Smooth muscle cell of trachea (primary cell): ENCODE measurements around the gene KRTAP9-2. TPM values are rescaled to one million over a fixed set of nuclear protein-coding genes. Genes with fewer than 3 reads are reported as not detected.

Source experiments
- total RNA-seq: library from RNA; depleted of rRNA; stranded (reverse); fragments of >200 nt; gene quantifications from 2 replicates; pipeline ENCODE4 v1.2.1, GENCODE V29; 2014

The KRTAP9-2 gene, protein sequence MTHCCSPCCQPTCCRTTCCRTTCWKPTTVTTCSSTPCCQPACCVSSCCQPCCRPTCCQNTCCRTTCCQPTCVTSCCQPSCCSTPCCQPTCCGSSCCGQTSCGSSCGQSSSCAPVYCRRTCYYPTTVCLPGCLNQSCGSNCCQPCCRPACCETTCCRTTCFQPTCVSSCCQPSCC
- not detected in 2 replicates for total RNA-seq

DNA sequence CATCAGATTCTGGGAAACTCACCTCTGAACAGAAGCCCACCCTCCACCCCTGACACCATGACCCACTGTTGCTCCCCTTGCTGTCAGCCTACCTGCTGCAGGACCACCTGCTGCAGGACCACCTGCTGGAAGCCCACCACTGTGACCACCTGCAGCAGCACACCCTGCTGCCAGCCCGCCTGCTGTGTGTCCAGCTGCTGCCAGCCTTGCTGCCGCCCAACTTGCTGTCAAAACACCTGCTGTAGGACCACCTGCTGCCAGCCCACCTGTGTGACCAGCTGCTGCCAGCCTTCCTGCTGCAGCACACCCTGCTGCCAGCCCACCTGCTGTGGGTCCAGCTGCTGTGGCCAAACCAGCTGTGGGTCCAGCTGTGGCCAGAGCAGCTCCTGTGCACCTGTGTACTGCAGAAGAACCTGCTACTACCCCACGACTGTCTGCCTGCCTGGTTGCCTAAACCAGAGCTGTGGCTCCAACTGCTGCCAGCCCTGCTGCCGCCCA is at the start of gene KRTAP9-2:
Gene KRTAP9-2, plus strand, starts transcription at position 51 of the 498 bp plus-strand sequence. Its CDS starts 7 bp downstream, at position 58.

DNA sequence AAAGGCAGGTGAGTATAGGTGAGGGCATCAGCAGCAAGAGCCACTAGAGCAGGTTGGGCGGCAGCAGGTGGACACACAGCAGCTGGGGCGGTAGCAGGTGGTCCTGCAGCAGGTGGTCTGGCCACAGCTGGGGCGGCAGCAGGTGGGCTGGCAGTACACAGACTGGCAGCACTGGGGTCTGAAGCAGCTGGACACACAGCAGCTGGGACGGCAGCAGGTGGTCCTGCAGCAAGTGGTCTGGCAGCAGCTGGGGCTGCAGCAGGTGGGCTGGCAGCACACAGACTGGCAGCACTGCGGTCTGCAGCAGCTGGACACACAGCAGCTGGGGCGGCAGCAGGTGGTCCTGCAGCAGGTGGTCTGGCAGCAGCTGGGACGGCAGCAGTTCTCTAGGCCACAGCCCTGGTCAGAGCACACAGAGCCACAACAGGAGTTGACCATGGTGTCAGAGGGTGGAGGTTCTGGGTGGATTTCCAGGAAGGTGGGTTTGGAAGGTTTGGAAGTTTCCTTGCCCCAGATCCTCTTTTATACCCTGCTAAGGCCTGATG is 48.6 kb upstream of the KRTAP9-2 start, which contains the start of gene KRTAP4-2:
Gene KRTAP4-2, minus strand, starts transcription at position 495 of the 545 bp plus-strand sequence. Its CDS starts 57 bp downstream, at position 438.

DNA sequence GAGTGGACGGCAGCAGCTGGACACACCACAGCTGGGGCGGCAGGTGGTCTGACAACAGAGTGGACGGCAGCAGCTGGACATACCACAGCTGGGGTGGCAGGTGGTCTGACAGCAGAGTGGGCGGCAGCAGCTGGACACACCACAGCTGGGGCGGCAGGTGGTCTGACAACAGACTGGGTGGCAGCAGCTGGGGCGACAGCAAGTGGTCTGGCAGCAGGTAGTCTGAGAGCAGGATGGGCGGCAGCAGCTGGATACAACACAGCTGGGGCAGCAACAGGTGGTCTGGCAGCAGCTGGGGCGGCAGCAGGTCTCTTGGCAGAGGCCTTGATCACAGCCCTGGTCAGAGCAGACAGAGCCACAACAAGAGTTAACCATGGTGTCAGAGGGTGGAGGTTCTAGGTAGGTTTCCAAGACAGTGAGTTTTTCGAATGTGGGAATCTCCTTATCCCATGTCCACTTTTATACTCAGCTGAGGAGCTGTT is 41.9 kb upstream of the KRTAP9-2 start, which contains the start of gene KRTAP4-1:
Gene KRTAP4-1, minus strand, starts transcription at position 432 of the 482 bp plus-strand sequence. Its CDS starts 57 bp downstream, at position 375.

DNA sequence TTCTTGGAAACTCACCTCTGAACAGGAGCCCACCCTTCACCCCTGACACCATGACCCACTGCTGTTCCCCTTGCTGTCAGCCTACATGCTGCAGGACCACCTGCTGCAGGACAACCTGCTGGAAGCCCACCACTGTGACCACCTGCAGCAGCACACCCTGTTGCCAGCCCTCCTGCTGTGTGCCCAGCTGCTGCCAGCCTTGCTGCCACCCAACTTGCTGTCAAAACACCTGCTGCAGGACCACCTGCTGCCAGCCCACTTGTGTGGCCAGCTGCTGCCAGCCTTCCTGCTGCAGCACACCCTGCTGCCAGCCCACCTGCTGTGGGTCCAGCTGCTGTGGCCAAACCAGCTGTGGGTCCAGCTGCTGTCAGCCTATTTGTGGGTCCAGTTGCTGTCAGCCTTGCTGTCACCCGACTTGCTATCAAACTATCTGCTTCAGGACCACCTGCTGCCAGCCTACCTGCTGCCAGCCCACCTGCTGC is 36.6 kb upstream of the KRTAP9-2 start, which contains the start of gene KRTAP9-1:
Gene KRTAP9-1, plus strand, starts transcription at position 51 of the 482 bp plus-strand sequence. Its CDS starts 0 bp downstream, at position 51.

DNA sequence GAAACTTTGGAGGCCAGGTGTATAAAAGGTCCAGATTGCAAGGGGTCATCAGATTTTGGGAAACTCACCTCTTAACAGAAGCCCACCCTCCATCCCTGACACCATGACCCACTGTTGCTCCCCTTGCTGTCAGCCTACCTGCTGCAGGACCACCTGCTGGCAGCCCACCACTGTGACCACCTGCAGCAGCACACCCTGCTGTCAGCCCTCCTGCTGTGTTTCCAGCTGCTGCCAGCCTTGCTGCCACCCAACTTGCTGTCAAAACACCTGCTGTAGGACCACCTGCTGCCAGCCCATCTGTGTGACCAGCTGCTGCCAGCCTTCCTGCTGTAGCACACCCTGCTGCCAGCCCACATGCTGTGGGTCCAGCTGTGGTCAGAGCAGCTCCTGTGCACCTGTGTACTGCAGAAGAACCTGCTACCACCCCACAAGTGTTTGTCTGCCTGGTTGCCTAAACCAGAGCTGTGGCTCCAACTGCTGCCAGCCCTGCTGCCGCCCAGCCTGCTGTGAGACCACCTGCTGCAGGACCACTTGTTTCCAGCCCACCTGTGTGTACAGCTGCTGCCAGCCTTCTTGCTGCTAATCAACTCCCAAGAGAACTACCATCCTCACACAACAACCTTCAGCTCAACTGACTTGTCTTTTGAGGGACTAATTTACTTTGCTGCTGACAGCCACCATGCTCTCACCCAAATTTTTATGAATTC is 6.1 kb downstream of the KRTAP9-2 start, which contains the start of gene KRTAP9-3:
Gene KRTAP9-3, plus strand, starts transcription at position 51 of the 707 bp plus-strand sequence. Its CDS starts 53 bp downstream, at position 104.

DNA sequence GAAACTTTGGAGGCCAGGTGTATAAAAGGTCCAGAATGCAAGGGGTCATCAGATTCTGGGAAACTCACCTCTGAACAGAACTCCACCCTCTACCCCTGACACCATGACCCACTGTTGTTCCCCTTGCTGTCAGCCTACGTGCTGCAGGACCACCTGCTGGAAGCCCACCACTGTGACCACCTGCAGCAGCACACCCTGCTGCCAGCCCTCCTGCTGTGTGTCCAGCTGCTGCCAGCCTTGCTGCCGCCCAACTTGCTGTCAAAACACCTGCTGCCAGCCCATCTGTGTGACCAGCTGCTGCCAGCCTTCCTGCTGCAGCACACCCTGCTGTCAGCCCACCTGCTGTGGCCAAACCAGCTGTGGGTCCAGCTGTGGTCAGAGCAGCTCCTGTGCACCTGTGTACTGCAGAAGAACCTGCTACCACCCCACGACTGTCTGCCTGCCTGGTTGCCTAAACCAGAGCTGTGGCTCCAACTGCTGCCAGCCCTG is 11.5 kb downstream of the KRTAP9-2 start, which contains the start of gene KRTAP9-8:
Gene KRTAP9-8, plus strand, starts transcription at position 51 of the 489 bp plus-strand sequence. Its CDS starts 53 bp downstream, at position 104.

DNA sequence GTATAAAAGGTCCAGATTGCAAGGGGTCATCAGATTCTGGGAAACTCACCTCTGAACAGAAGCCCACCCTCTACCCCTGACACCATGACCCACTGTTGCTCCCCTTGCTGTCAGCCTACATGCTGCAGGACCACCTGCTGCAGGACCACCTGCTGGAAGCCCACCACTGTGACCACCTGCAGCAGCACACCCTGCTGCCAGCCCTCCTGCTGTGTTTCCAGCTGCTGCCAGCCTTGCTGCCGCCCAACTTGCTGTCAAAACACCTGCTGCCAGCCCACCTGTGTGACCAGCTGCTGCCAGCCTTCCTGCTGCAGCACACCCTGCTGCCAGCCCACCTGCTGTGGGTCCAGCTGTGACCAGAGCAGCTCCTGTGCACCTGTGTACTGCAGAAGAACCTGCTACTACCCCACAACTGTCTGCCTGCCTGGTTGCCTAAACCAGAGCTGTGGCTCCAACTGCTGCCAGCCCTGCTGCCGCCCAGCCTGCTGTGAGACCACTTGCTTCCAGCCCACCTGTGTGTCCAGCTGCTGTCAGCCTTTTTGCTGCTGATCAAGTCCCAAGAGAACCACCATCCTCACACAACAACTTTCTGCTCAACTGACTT is 23.3 kb downstream of the KRTAP9-2 start, which contains the start of gene KRTAP9-4:
Gene KRTAP9-4, plus strand, starts transcription at position 51 of the 604 bp plus-strand sequence. Its CDS starts 34 bp downstream, at position 85.

DNA sequence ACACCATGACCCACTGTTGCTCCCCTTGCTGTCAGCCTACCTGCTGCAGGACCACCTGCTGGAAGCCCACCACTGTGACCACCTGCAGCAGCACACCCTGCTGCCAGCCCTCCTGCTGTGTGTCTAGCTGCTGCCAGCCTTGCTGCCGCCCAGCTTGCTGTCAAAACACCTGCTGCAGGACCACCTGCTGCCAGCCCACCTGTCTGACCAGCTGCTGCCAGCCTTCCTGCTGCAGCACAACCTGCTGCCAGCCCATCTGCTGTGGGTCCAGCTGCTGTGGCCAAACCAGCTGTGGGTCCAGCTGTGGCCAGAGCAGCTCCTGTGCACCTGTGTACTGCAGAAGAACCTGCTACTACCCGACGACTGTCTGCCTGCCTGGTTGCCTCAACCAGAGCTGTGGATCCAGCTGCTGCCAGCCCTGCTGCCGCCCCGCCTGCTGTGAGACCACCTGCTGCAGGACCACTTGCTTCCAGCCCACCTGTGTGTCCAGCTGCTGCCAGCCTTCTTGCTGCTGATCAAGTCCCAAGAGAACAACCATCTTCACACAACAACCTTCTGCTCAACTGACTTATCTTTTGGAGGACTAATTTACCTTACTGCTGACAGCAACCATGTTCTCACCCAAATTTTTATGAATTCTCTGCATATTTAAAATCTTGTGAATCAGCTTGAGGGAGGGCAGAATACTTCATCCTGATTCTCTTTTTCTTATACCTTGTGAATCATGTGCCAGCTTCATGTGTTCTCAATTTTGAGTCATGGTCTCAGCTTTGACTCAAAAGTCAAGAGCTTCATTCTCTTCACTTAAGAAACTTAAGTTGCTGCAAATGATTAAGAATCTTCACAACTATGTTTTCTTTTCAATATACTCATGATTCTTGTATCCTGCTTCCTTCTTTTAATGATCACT is 29.2 kb downstream of the KRTAP9-2 start, which contains the start of gene KRTAP9-9:
Gene KRTAP9-9, plus strand, starts transcription at position 4 of the 910 bp plus-strand sequence.

DNA sequence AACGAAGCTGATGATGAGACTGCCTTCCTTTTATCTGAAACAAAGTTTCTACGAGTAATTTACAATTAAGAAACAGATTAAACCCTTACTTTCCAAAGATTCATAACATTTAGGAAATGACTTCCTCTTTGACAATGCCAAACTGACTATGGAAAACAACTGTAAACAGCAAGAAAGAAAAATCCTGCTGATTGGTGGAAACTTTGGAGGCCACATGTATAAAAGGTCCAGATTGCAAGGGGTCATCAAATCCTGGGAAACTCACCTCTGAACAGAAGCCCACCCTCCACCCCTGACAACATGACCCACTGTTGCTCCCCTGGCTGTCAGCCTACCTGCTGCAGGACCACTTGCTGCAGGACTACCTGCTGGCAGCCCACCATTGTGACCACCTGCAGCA is 38.6 kb downstream of the KRTAP9-2 start, which contains the start of gene KRTAP9-6:
Gene KRTAP9-6, plus strand, starts transcription at position 301 of the 400 bp plus-strand sequence. Its CDS starts 0 bp downstream, at position 301.

DNA sequence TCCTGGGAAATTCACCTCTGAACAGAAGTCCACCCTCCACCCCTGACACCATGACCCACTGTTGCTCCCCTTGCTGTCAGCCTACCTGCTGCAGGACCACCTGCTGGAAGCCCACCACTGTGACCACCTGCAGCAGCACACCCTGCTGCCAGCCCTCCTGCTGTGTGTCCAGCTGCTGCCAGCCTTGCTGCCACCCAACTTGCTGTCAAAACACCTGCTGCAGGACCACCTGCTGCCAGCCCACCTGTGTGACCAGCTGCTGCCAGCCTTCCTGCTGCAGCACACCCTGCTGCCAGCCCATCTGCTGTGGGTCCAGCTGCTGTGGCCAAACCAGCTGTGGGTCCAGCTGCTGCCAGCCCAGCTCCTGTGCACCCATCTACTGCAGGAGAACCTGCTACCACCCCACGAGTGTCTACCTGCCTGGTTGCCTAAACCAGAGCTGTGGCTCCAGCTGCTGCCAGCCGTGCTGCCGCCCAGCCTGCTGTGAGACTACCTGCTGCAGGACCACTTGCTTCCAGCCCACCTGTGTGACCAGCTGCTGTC is 49.3 kb downstream of the KRTAP9-2 start, which contains the start of gene KRTAP9-7:
Gene KRTAP9-7, plus strand, starts transcription at position 51 of the 543 bp plus-strand sequence. Its CDS starts 0 bp downstream, at position 51.

Other genes starting within 250 kb of the KRTAP9-2 start
- not detected in 2 replicates for gene KRT40, start 242.3 kb upstream of the KRTAP9-2 start, total RNA-seq
- gene KRTAP3-3, start 232.5 kb upstream of the KRTAP9-2 start, total RNA-seq, result not detected in 2 replicates
- gene KRTAP3-2, start 226.7 kb upstream of the KRTAP9-2 start, total RNA-seq, result not detected in 2 replicates
- gene KRTAP3-1, start 217.5 kb upstream of the KRTAP9-2 start, total RNA-seq, result not detected in 2 replicates
- gene KRTAP1-5, start 199.4 kb upstream of the KRTAP9-2 start, total RNA-seq, result 2.2 TPM in 1 of 2 replicates, not detected in the other
- gene KRTAP1-4, start 196.5 kb upstream of the KRTAP9-2 start, total RNA-seq, result not detected in 2 replicates
- not detected in 2 replicates for gene KRTAP1-3, start 191.8 kb upstream of the KRTAP9-2 start, total RNA-seq
- not detected in 2 replicates for gene KRTAP1-1, start 185.2 kb upstream of the KRTAP9-2 start, total RNA-seq
- gene KRTAP2-1, start 179.3 kb upstream of the KRTAP9-2 start, total RNA-seq, result not detected in 2 replicates
- gene KRTAP2-2, start 171.4 kb upstream of the KRTAP9-2 start, total RNA-seq, result not detected in 2 replicates
- gene KRTAP2-3, start 166.5 kb upstream of the KRTAP9-2 start, total RNA-seq, result not detected in 2 replicates
- not detected in 2 replicates for gene KRTAP2-4, start 160.8 kb upstream of the KRTAP9-2 start, total RNA-seq
- not detected in 2 replicates for gene KRTAP4-7, start 142.5 kb upstream of the KRTAP9-2 start, total RNA-seq
- gene KRTAP4-8, start 128.5 kb upstream of the KRTAP9-2 start, total RNA-seq, result not detected in 2 replicates
- gene KRTAP4-16, start 124.4 kb upstream of the KRTAP9-2 start, total RNA-seq, result not detected in 2 replicates
- gene KRTAP4-9, start 121.3 kb upstream of the KRTAP9-2 start, total RNA-seq, result not detected in 2 replicates
- not detected in 2 replicates for gene KRTAP4-11, start 108.3 kb upstream of the KRTAP9-2 start, total RNA-seq
- not detected in 2 replicates for gene KRTAP4-12, start 102.5 kb upstream of the KRTAP9-2 start, total RNA-seq
- not detected in 2 replicates for gene KRTAP4-6, start 86.1 kb upstream of the KRTAP9-2 start, total RNA-seq
- not detected in 2 replicates for gene KRTAP4-5, start 76.8 kb upstream of the KRTAP9-2 start, total RNA-seq
- not detected in 2 replicates for gene KRTAP4-4, start 65.9 kb upstream of the KRTAP9-2 start, total RNA-seq
- not detected in 2 replicates for gene KRTAP4-3, start 58.4 kb upstream of the KRTAP9-2 start, total RNA-seq
- not detected in 2 replicates for gene KRTAP4-2, start 48.4 kb upstream of the KRTAP9-2 start, total RNA-seq
- gene KRTAP4-1, start 41.7 kb upstream of the KRTAP9-2 start, total RNA-seq, result not detected in 2 replicates
- not detected in 2 replicates for gene KRTAP9-1, start 36.8 kb upstream of the KRTAP9-2 start, total RNA-seq
- not detected in 2 replicates for gene KRTAP9-3, start 5.8 kb downstream of the KRTAP9-2 start, total RNA-seq
- not detected in 2 replicates for gene KRTAP9-8, start 11.4 kb downstream of the KRTAP9-2 start, total RNA-seq
- gene KRTAP9-4, start 23.0 kb downstream of the KRTAP9-2 start, total RNA-seq, result not detected in 2 replicates
- gene KRTAP9-9, start 28.7 kb downstream of the KRTAP9-2 start, total RNA-seq, result not detected in 2 replicates
- not detected in 2 replicates for gene KRTAP9-6, start 38.7 kb downstream of the KRTAP9-2 start, total RNA-seq
- not detected in 2 replicates for gene KRTAP9-7, start 49.0 kb downstream of the KRTAP9-2 start, total RNA-seq
- not detected in 2 replicates for gene KRTAP29-1, start 76.2 kb downstream of the KRTAP9-2 start, total RNA-seq
- gene KRTAP16-1, start 82.7 kb downstream of the KRTAP9-2 start, total RNA-seq, result not detected in 2 replicates
- not detected in 2 replicates for gene KRTAP17-1, start 89.1 kb downstream of the KRTAP9-2 start, total RNA-seq
- not detected in 2 replicates for gene KRT33A, start 124.2 kb downstream of the KRTAP9-2 start, total RNA-seq
- gene KRT33B, start 143.2 kb downstream of the KRTAP9-2 start, total RNA-seq, result not detected in 2 replicates
- gene KRT34, start 155.7 kb downstream of the KRTAP9-2 start, total RNA-seq, result 0.17 TPM in 1 of 2 replicates, not detected in the other
- gene KRT31, start 171.0 kb downstream of the KRTAP9-2 start, total RNA-seq, result not detected in 2 replicates
- gene KRT37, start 197.9 kb downstream of the KRTAP9-2 start, total RNA-seq, result not detected in 2 replicates
- not detected in 2 replicates for gene KRT38, start 214.3 kb downstream of the KRTAP9-2 start, total RNA-seq
- not detected in 2 replicates for gene KRT32, start 240.7 kb downstream of the KRTAP9-2 start, total RNA-seq